Endodermal cell (in vitro differentiated cells): ENCODE results near the gene RIC1. TPM values are rescaled to one million over a fixed set of nuclear protein-coding genes. Genes with fewer than 3 reads are reported as not detected.

Experiments
- DNase-seq: peaks from one replicate; pipeline ENCODE4 v3.0.0-alpha.2; 2017
- H3K27ac ChIP-seq: 2 replicates; pipeline ENCODE4 v1.5.1; 2013; ENCODE audit warnings: mild to moderate bottlenecking, low read depth, low read length, moderate library complexity
- H3K27me3 ChIP-seq: 2 replicates; pipeline ENCODE4 v1.6.1; 2013; ENCODE audit warnings: mild to moderate bottlenecking, low read length, moderate library complexity; ENCODE audit not compliant: insufficient read depth, control insufficient read depth, poor library complexity, severe bottlenecking
- H3K36me3 ChIP-seq: 2 replicates; pipeline ENCODE4 v1.7.0; 2013; ENCODE audit warnings: mild to moderate bottlenecking, low read length, moderate library complexity; ENCODE audit not compliant: control insufficient read depth, insufficient read depth
- H3K4me1 ChIP-seq: one replicate; pipeline ENCODE4 v1.7.0; 2013; ENCODE audit warnings: low read length; ENCODE audit not compliant: control insufficient read depth, insufficient read depth
- H3K4me3 ChIP-seq: 2 replicates; pipeline ENCODE4 v1.5.1; 2013; ENCODE audit warnings: mild to moderate bottlenecking, low read length, moderate library complexity
- H3K9ac ChIP-seq: 2 replicates; pipeline ENCODE4 v1.6.1; 2013; ENCODE audit warnings: mild to moderate bottlenecking, low read length, moderate library complexity; ENCODE audit not compliant: poor library complexity, severe bottlenecking; ENCODE audit errors: extremely low read depth
- H3K9me3 ChIP-seq: 2 replicates; pipeline ENCODE4 v1.6.1; 2013; ENCODE audit warnings: mild to moderate bottlenecking, low read length, moderate library complexity; ENCODE audit not compliant: control insufficient read depth
- H3K27ac Mint-ChIP-seq: 2 replicates; pipeline ENCODE4 v1.8.0; 2020; ENCODE audit warnings: mixed read lengths
- H3K27me3 Mint-ChIP-seq: 2 replicates; pipeline ENCODE4 v1.8.0; 2021; ENCODE audit warnings: mild to moderate bottlenecking, mixed read lengths; ENCODE audit not compliant: insufficient read depth
- H3K36me3 Mint-ChIP-seq: 2 replicates; pipeline ENCODE4 v1.8.0; 2020; ENCODE audit warnings: low read depth, mixed read lengths
- H3K4me1 Mint-ChIP-seq: 2 replicates; pipeline ENCODE4 v1.8.0; 2020; ENCODE audit warnings: mixed read lengths
- H3K4me3 Mint-ChIP-seq: 2 replicates; pipeline ENCODE4 v1.8.0; 2020; ENCODE audit warnings: mild to moderate bottlenecking, moderate library complexity, mixed read lengths
- H3K9me3 Mint-ChIP-seq: 2 replicates; pipeline ENCODE4 v1.8.0; 2020; ENCODE audit warnings: mild to moderate bottlenecking, mixed read lengths
- WGBS, 2 experiments: methylation state at CpG; one replicate each; pipeline versions ENCODE4 v1.1.5 to v1.1.7; 2013; ENCODE audit warnings: missing lambda C conversion rate in 2 of 2, mixed read lengths in 1 of 2; ENCODE audit not compliant: insufficient coverage in 1 of 2, insufficient read length in 1 of 2; 5-methylcytosine and 5-hydroxymethylcytosine counted together
- total RNA-seq, 2 donors: library from RNA; stranded (reverse); fragmentation: NEBNext Ultra II Directional in 1 of 2; extraction: Animal tissue kit (Norgen Biotek cat#: 25700) in 1 of 2; gene quantifications; 2 replicates in 1 of 2; 3 replicates in 1 of 2; pipeline ENCODE4 v1.2.1, GENCODE V29; 2021
- TF ChIP-seq, protein P1 (sequence below): fragments of 200-600 bp; sonication (generic); conservative IDR thresholded peaks from 2 replicates; pipeline ENCODE4 v1.5.0; 2021; ENCODE audit warnings: antibody characterized with exemption, mild to moderate bottlenecking

Gene RIC1
- total RNA-seq, 2 donors from 2014 or later, result 27.0 to 27.1 TPM

DNA sequence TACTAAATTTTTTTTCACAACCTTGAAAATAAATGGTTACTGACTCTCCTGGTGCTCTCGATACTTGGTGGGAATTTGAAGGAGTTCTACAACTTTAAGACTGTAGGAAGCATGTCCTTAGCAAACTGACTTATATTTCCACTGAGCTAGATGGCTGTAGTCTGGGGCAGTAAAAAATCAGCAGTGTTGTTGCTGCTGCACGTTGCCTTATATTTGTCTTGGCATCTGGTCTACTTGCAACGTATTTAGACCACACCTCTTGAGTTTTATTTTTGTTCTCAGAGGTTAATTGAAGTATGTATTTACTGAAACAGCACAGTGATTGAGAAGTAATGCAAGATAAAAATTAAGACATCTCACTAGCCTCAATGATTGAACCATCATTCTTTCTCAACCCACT is 127.7 kb downstream of the RIC1 start:
- Histone ChIP-seq H3K27ac (no peak overlapping the region), H3K4me3 (no peak overlapping the region), H3K4me1 (no peaks in the 10 kb centered on the region), H3K9me3 (no peaks in the 10 kb centered on the region), H3K9ac (no peak overlapping the region), H3K36me3 (peaks cover 63% of the 10 kb centered on the region), H3K27me3 (no peaks in the 10 kb centered on the region)
- Mint-ChIP-seq H3K9me3 (no peaks in the 10 kb centered on the region), H3K27ac (no peak overlapping the region), H3K36me3 (peaks cover 40% of the 10 kb centered on the region), H3K27me3 (no peaks in the 10 kb centered on the region), H3K4me3 (no peak overlapping the region), H3K4me1 (no peaks in the 10 kb centered on the region)
- 98 to 100% methylated on average over 1 to 3 of the region's 3 CpGs for WGBS, 2 experiments
- no peak for DNase-seq
- TF ChIP-seq, protein P1, sequence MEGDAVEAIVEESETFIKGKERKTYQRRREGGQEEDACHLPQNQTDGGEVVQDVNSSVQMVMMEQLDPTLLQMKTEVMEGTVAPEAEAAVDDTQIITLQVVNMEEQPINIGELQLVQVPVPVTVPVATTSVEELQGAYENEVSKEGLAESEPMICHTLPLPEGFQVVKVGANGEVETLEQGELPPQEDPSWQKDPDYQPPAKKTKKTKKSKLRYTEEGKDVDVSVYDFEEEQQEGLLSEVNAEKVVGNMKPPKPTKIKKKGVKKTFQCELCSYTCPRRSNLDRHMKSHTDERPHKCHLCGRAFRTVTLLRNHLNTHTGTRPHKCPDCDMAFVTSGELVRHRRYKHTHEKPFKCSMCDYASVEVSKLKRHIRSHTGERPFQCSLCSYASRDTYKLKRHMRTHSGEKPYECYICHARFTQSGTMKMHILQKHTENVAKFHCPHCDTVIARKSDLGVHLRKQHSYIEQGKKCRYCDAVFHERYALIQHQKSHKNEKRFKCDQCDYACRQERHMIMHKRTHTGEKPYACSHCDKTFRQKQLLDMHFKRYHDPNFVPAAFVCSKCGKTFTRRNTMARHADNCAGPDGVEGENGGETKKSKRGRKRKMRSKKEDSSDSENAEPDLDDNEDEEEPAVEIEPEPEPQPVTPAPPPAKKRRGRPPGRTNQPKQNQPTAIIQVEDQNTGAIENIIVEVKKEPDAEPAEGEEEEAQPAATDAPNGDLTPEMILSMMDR, result no peak

DNA sequence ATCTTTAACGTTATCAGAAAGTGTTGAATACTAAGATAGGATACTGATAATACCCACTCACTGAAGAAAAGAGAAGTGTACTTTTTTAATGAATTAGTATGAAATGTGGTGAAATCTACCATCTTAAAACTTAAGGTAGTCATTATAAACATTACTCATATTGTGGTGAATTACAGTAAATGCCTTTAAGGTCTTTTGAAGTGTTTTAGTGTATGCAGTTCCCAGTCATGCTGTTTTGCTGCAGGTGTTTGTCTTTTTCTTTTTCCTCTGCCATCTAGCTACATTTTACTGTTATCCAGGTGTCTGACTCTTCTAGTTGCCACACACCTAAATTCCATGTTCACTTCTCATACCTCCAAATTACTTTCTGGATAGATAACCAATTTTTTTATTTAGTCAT is 131.4 kb downstream of the RIC1 start:
- WGBS, 2 experiments, result 100% methylated on average over 1 of the region's 1 CpG
- H3K27me3 Mint-ChIP-seq, result no peaks in the 10 kb centered on the region
- TF ChIP-seq, protein P1, result no peak
- Histone ChIP-seq H3K4me3 (no peak overlapping the region), H3K9me3 (no peaks in the 10 kb centered on the region), H3K9ac (no peak overlapping the region), H3K27ac (no peak overlapping the region), H3K27me3 (no peaks in the 10 kb centered on the region), H3K4me1 (no peaks in the 10 kb centered on the region), H3K36me3 (peaks cover 89% of the 10 kb centered on the region)
- no peak overlapping the region for H3K4me3 Mint-ChIP-seq
- H3K27ac Mint-ChIP-seq, result no peak overlapping the region
- no peaks in the 10 kb centered on the region for H3K4me1 Mint-ChIP-seq
- H3K36me3 Mint-ChIP-seq, result peaks cover 59% of the 10 kb centered on the region
- no peaks in the 10 kb centered on the region for H3K9me3 Mint-ChIP-seq
- no peak for DNase-seq

DNA sequence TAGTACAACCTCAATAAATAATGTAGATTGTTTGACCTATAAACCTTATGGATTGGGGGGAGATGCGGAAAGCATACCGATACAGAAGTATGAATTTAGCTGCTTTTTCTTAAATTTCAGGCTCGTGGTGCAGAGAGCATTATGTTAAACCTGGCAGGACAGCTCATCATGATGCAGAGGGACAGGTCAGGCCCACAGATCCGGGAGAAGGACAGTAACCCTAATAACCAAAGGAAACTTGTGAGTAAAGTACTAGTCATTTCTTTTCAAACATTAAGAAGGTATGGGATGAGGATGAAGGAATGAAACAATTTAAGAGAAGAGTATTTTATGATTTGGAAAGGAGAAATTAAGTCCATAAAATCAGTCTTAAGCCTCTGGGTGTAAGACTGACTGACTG is 133.5 kb downstream of the RIC1 start:
- Mint-ChIP-seq H3K27me3 (no peaks in the 10 kb centered on the region), H3K4me3 (no peak overlapping the region), H3K9me3 (no peaks in the 10 kb centered on the region), H3K27ac (no peak overlapping the region), H3K4me1 (no peaks in the 10 kb centered on the region), H3K36me3 (peaks cover 70% of the 10 kb centered on the region)
- Histone ChIP-seq H3K36me3 (peaks cover 92% of the 10 kb centered on the region), H3K9me3 (no peaks in the 10 kb centered on the region), H3K9ac (no peak overlapping the region), H3K27me3 (no peaks in the 10 kb centered on the region), H3K4me1 (no peaks in the 10 kb centered on the region), H3K4me3 (no peak overlapping the region), H3K27ac (no peak overlapping the region)
- TF ChIP-seq, protein P1, result no peak
- 88 to 96% methylated on average over 3 to 4 of the region's 4 CpGs for WGBS, 2 experiments
- DNase-seq, result no peak
